NCI-H2227 (cell line): ENCODE results near the gene OSBPL8.

Source experiments
- DNase-seq: peaks from one replicate; lab custom pipeline; 2025; ENCODE audit not compliant: unreplicated experiment; lab: John Stamatoyannopoulos, UW

The OSBPL8 gene

DNA sequence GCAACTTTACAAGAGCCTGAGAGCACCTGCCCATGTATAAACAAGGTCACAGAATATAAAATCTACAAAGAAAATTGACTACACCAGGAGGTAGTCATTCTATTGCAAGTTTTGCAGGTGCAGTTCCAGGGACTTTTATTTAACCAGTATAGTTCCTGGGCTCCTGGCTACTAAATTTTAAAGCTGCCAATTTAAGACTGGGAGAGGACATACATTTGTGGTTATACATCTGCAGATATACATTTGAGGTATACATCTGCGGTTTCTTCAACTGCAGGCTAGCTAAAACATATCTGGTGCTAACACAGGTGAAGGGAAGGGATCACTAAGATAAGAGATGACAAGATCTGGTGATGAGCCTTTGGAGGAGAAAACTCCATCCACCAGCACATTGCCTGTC is 241.6 kb downstream of the OSBPL8 start:
- DNase-seq, result no peak

DNA sequence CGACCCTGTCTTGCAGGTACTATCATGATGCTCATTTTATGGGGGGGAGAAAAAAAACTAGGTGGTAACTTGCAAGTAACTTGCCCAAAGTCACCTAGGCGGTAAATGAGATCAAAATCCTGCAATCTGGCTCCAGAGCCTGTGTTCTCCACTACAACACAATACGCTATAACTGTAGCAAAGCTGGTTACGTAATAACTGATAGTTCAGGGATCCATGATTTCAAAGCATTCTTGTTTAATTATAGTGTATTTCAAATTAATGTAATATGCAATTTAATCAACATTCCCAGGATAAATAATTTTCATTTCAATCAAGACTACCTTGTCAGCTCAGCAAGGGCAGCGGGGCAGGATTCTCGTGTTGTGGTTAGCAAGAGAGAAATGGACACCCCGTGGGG is 243.1 kb downstream of the OSBPL8 start:
- no peak for DNase-seq

DNA sequence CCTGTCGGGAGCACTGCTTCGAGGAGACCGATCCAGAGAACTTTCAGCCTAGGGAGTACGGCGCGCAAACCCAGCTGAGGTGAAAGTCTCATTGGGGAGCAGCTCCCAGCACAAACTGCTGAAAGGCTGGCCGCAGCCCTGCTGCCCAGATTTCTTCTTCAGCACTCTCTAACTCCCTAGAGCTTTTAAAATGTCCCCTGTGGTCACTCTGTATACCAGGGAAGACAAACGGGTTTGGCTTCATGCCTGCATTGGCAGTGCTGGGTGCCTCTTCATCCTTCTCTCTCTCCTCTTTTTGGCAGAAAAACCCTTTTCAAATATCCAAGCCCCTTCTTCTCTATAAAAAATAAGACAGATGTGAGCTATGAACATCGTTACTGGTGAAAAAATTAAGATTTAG is 246.3 kb downstream of the OSBPL8 start:
- no peak for DNase-seq

DNA sequence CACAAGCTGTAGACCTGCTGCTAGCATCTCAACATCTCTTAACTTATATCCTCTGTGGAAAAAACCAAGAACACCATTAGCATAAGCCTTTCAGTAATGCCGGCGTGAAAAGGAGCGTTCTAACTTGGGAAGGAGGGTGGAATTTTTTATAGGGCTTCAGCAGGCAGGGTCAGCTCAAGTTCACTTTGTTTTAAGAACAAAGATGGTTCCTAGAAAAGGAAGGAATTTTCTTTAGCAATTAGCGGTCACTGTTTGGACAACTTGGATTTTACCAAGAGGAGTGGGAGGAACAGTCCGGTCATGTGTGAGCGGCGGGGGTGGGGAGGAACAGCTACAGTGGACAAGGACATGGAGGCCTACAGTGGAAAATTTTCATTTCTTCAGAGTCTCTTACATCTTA is 247.3 kb downstream of the OSBPL8 start:
- DNase-seq, result no peak

DNA sequence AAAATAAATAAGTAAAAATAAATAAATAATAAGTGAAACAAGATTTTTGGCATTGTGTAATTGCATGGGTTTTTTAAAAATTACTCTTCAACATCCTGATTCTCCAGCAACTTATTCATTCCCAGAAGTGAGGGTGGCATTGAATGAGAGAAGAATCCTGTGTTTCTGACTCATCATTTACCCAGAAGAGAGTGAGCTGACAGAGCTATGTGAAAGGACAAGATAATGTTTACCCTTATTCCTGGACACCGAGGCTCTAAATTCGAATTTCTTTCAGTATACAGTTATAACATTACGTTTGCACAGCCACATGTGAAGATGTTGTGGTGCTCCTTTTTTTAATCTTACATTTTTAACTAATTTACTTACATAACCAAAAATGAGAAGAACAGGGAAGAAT is 247.8 kb downstream of the OSBPL8 start:
- DNase-seq, result no peak

DNA sequence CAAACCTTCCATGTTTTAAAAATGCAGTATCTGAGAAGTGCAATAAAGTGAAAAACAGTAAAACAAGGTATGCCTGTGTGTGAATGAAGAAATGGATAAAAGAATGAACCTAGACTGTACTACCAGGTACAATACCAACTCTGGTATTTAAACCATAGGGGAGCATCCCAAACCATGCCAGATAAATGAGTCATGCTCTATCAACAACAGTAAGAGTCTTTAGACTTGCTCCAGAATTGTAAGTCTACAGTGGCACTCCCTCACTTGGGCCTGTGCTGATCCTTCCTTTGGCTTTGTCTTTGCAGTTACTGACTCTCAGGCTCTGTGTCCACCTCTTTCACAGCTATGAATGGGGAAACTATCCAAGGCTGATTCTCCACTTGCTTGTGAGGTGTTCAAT is 249.5 kb downstream of the OSBPL8 start:
- DNase-seq, result no peak

DNA sequence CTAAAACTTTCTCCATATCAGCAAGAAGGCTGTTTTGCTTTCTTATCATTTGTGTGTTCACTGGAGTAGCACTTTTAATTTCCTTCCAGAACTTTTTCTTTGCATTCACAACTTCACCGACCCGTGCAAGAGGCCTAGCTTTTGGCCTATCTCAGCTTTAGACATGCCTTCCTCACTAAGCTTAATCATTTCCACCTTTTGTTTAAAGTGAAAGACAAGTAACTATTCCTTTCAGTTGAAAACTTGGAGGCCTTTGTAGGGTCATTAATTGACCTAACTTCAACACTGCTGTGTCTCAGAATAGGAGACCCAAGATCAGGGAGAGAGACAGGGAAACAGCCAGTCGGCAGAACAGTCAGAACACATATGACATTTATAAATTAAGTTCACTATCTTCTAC is 250.7 kb downstream of the OSBPL8 start:
- no peak for DNase-seq

DNA sequence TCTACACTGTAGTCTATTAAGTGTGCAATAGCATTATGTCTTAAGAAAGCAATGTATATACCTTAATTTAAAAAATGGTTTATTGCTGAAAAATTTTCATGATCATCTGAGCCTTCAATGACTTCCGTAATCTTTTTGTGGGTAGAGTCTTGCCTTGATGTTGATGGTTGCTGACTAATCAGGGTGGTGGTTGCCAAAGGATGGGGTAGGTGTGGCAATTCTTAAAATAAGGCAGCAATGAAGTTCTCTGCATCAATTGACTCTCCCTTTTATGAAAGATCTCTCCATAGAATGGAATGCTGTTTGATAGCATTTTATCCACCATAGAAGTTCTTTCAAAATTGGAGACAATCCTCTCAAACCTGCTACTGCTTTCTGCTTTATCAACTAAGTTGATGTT is 252.5 kb downstream of the OSBPL8 start:
- no peak for DNase-seq

DNA sequence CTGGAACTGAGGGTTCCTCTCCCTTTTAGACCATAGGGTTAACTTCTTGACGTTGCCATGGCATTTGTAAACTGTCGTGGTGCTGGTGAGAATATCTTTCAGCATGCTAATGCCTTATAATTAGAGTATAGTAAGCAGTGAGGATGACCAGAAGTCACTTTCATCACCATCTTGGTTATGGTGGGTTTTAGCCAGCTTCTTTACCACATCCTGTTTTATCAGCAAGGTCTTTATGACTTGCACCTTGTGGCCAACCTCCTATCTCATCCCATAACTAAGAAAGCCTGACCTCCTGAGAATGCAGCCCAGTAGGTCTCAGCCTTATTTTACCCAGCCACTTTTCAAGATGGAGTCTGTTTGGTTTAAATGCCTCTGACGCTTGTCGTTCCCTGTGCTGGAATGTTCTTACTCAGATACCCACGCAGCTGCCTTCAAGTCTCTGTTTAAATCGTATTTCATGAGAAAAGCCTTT is 255.5 kb downstream of the OSBPL8 start:
- no peak for DNase-seq

DNA sequence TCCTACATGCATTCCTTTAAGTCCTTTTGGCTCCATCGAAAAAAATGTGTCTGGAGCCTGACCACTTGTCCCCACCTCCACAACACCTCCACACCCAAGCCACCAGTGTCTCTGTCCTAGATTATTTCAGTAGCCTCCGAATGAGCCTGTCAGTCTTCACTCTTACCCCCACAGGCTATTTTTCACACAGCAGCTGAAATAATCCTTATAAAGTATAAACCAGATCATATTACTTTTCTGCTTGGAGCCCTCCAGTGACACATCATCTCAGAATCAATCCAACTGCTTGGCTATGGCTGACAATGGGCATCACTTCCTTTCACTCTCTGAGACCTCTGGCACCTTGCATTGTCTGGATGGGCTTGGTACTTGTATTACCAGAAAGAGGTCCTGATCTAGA is 256.2 kb downstream of the OSBPL8 start:
- no peak for DNase-seq
